EL (cell line): ENCODE results near the gene POLD3.
"Not testable (repeated sequence)": the region's sequence is repeated elsewhere in the genome, so short reads cannot be mapped to it uniquely, and the experiment has no call there.

Experiments
- DNase-seq: peaks from one replicate; pipeline ENCODE4 v3.0.0-alpha.2; 2016

The POLD3 gene

DNA sequence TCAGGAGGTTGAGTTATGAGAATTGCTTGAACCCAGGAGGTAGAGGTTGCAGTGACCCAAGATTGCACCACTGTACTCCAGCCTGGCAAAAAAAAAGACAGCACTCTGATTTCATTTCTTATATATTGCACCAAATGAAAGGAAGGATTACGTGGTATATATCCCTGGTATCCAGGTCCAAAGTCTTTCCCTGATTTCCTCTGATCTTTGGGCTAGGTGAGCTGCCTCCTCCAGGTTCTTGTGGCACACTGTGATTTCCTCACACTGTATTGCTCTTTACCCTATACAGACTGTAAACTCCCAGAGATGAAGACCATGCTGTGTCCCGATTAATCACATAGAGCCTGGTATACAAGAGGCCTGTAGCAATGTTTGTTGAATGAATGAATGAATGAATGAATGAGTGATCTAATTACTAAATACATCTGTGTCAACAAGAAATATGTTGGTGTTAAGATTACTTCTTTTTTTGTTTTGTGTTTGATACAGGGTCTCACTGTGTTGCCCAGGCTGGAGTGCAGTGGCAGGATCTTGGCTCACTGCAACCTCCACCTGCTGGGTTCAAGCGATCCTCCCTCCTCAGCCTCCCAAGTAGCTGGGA lies 9.3 kb upstream of the POLD3 start:
- DNase-seq = no peak

DNA sequence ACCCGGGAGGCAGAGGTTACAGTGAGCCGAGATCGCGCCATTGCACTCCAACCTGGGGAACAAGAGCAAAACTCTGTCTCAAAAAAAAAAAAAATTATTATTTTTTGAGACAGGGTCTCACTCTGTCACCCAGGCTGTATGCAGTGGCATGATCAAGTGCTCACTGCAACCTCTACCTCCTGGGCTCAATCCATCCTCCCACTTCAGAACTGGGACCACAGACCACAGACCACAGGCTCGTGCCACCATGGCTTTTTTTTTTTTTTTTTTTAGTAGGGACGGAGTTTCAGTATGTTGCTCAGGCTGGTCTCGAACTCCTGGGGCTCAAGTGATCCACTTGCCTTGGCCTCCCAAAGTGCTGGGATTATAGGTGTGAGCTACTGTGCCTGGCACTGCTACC lies 1.9 kb upstream of the POLD3 start:
- not testable (repeated sequence) for DNase-seq

DNA sequence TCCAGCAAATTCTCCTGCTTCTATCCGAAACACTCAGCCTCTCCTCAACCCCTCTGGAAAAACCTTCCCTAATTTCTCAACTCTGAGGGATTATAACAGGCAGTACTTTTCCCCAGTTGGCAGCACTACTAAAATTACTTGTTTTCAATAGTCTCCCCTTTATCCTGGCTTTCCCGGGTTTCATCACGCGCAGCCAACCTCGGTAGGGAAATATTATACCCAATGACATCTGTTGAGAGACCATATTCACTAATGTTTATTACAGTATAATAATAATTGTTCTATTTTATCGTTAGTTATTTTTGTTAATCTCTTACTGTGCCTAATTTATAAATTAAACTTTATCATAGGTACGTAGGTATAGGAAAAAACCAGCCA lies 330 bp upstream of the POLD3 start:
- DNase-seq = no peak

DNA sequence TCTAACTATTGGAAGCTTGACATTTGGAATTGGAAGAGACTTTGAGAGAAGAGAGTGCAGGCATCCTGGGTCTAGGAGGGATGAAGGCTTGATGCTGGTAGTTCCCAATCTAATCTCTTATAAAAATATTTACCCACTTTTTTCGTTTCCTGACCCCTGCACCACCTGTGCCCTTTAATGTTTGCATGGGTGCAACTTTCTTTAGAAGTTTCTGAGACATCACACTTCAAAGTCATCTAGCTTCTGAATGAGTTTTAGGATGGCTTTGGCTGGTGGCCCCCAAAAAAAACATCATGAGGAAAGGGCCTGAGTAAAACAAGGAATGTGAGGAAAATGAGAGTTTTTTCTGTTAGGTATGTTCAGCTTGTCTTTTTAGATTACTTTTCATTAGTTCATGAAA lies 1.1 kb downstream of the POLD3 start:
- DNase-seq = no peak

DNA sequence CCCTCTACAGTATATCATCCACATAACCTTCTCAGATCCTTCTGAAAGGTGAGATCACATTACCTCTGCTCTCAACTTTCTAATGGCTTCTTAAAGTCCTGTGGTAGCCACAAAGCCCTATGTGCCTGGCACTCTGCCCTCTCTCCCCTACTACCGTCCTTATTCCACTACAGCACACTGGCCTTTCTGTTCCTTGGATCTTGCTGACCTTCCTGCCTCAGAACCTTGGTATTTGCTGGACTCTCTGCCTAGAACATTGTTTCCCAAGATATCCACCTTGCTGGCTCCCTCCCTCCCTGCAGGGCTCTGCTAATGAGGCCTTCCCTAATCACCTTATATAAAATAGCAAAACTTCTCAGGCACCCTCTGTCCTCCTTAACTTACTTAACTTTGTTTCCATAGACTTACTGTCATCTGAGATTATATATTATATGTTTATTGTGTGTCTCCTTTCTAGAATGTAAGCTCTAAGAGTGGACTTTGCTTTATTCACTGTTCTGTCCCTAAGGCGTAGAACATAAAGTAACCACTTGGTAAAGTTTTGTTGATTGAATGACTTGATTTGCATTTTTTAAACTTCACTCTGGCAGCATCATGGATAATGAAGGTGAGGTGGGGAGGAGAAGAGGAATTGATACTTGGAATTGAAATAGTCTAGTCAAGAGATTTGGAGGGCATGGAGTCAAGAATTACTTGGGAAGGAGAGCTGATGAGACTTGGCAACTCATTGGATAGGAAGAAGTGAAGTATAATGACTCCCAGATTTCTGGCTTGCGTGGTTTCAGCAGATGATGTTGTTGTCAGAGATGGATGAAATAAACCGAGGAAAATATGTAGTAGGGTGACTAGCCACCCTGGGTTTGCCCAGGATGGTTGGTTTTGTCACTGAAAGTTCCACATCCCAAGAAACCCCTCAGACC lies 10.5 kb downstream of the POLD3 start:
- DNase-seq = no peak

DNA sequence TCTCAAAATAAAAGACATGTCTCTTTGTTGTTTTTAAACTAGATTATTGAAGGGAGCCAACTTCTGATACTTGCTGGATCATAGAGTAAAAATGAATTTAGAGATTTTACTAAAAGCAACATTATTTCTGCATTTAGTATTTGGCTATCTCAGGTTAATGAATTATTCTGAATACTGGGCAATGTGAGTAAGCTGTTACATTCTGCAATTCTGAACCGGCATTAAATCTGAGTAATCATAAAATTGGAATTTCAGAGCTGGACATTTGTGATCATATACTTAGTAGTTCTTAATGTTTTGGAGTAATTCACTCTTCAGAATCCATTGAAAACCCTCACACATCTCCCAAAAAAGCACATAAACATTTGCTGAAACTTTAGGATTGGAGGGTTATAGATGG lies 11.5 kb downstream of the POLD3 start:
- DNase-seq = no peak

DNA sequence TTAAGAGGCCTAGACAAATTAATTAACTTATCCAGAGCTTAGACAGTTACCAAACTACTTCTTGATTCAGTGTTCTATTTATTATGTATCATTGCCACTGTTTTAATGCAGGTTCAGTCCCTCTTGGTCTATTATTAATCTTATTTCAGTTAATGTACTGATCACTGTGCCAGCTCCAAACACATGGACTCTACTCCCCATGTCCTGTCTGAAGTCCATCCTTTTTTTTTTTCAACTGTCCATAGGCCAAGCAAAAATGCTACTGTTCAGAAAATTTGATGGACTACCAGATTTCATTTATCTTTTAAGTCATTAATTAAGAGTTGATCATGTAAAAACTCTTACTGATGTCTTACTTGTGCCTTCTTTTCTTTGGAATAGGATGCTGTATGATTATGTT lies 11.9 kb downstream of the POLD3 start:
- DNase-seq = no peak

DNA sequence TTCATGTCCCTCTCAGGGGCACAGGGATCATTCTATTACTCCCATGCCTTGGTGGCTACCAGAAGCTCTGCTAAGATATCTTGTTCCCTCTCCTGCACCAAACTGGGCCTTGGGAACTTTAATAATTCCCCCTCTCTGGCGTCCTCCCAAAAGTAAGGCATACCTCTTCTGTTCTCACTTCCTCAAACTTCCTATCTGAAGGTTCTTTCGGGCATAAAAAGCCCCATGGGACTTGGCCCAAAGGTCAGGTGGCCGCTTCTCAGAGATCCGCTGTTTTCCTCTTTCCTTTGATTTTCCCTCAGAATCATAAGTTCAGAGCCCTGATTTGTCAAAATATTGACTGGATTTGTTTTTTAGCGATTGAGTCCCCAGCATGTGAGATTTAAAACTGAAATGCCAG lies 13.0 kb downstream of the POLD3 start:
- no peak for DNase-seq

DNA sequence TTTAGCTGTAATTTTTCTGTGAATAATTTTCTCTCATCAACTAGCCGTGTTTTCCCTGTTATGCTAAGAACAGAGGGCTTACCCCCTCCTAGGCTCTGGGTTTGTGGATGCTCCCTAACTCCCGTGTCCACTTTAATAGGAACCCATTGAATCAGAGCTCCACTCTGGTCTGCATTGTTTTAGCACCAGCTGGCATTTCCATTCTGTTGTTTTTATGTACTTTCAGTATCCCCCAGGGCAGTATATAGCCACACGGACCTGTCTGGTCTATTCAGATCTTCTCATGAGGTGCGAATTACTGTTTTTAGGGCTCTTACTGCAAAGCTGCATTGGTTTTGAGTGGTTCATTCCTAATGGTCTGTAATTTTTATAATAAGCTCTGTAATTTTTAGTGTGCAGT lies 16.0 kb downstream of the POLD3 start:
- no peak for DNase-seq

DNA sequence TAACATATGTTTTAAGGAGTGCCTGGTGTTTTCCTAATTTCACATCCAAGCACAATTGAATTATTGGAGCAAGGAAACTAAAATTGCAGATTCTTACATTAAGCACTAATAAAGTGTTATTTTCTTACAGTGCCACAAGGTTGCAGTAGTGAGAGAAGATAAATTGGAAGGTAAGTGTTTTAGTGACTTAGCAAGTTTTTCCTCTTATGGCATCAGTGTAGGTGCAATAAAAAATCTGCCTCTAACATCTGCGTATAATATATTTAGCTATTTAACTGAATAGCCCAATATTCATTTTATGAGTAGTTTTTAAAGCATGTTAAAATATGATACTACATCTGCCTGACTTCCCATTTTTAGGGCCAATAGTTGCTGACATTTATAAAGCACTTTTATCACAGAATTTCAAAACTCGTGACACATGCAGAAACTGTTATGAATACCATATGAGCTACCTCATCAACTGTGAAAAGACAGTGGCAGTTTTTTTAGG lies 19.0 kb downstream of the POLD3 start:
- DNase-seq = peak; percentile 56

DNA sequence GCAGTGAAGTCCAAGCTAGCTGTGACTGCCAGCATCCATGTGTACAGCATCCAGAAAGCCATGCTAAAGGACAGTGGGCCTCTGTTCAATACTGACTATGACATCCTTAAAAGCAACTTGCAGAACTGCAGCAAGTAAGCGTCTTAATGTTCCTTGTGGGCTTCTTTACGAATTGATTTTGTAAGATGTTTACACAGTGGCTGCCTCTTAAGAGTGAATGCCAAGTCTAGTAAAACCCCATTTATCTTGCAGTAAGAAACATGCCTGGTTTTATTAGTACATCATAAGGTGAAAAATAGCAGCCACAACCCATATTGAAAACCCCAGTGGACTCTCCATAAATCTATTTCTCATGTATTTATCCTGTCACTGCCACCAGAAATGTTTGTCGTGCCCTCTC lies 20.5 kb downstream of the POLD3 start:
- DNase-seq = no peak

DNA sequence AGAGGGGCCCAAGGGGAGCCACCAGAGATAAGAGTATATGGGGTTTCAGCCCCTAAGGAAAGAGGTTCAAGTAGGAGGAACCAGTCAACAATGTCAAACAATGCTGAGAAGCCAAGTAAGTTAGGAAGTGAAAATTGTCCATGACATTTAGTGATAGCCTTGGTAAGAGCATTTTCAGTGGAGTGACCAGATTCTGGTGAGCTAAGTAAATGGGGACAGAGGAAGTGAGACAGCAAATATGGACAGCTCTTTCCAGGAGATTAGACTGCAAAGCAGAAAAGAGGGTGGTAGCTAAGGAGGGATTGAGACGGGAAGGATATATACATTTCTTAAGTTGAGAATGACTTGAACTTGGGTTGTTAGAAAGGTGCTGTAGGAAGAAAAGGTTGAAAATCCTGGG lies 22.9 kb downstream of the POLD3 start:
- no peak for DNase-seq

DNA sequence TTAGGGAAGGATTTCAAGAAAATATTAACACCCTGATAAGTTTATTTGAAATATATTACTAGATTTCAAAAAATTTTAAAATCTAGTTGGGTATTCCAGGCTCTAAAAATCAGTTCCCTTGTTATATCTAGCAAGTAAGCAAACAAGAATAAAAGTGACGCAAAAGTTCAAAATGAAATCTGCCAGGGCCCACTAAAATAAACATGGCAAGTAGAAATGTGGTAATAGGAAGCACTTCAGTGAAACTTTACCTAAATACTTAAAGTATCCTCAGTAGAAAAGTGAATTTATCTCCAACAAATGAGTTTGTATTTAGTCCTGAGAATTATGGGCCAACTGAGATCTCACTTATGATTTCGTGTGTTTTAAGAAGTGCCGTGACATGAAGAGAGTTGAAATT lies 23.6 kb downstream of the POLD3 start:
- no peak for DNase-seq

DNA sequence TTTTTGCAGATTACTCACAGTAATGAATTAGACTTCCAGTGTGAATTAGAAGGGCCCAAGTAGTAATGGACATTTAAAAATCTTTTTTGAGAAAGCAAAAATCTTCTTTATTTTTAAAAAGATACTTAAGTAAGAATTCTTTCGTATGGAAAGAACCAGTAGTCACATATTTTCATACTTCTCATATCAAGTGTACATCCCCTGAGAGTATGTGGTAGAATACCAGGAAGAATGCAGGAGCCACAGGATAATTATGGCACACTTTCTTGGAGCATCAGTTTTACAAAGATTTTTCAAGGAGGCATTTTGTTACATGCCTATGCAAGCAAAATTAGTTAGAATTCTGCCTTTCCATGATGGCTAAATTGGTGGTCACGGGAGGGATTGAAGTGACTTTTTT lies 28.1 kb downstream of the POLD3 start:
- no peak for DNase-seq

DNA sequence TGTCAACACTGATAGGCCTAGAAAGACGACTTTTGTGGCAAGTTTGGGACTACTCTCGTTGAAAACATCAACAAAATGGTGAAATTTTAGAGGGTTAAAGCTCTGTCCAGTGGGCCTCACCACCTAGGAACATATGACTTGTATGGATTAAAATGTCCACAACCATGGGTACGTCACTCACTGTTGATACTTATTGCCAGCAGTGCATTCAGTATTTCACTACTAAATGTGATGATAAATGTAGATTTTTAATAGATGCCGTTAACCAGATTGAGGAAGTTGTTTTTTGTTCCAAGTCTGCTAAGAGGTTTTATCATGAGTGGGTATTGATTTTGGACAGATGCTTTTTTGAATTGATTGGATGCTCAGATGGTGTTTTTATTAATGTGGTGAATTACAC lies 33.7 kb downstream of the POLD3 start:
- DNase-seq = no peak

DNA sequence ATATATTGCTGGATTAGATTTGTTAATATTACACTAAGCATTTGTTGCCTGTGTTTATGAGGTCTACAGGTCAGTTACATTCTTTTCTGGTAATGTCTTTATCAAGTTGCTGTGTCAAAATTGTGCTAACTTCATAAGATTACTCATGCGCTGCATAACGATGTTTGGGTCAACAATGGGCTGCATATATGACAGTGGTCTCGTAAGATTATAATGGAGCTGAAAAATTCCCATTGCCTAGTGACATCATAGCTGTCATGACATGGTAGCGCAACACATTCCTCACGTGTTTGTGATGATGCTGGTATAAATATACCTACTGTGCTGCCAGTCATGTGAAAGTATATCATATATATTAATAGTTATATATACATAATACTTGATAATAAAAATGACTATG lies 34.2 kb downstream of the POLD3 start:
- DNase-seq = no peak

DNA sequence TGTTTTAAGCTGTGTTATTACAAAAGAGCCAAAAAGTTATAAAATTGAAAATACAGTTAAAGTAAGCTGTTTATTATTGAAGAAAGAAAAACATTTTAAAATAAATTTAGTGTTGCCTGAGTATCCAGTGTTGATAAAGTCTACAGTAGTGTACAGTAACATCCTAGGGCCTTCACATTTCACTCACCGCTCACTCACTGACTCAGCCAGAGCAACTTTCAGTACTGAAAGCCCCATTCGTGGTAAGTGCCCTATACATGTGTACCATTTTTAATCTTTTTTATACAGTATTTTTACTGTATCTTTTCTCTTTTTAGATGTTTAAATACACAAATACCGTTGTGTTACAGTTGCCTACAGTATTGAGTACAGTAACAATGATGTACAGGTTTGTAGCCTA lies 35.0 kb downstream of the POLD3 start:
- no peak for DNase-seq

DNA sequence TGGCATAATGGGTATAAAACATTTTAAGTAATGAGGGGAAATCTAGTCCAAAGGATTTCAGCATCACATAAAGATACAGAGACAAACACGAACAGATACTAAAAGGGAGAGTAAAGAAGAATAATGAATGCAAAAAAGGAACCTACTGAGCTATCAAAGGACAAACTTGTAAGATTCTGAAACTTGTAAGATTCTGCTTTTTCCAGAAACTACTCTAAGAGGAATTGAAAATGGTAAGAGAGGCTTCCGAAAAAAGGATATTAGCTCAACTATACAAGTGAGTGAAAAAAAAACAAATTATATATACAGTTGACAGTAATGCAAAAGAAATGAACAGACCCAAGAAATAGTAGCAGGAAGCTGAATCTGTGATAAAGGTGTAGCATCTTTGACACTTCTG lies 37.7 kb downstream of the POLD3 start:
- DNase-seq = no peak

DNA sequence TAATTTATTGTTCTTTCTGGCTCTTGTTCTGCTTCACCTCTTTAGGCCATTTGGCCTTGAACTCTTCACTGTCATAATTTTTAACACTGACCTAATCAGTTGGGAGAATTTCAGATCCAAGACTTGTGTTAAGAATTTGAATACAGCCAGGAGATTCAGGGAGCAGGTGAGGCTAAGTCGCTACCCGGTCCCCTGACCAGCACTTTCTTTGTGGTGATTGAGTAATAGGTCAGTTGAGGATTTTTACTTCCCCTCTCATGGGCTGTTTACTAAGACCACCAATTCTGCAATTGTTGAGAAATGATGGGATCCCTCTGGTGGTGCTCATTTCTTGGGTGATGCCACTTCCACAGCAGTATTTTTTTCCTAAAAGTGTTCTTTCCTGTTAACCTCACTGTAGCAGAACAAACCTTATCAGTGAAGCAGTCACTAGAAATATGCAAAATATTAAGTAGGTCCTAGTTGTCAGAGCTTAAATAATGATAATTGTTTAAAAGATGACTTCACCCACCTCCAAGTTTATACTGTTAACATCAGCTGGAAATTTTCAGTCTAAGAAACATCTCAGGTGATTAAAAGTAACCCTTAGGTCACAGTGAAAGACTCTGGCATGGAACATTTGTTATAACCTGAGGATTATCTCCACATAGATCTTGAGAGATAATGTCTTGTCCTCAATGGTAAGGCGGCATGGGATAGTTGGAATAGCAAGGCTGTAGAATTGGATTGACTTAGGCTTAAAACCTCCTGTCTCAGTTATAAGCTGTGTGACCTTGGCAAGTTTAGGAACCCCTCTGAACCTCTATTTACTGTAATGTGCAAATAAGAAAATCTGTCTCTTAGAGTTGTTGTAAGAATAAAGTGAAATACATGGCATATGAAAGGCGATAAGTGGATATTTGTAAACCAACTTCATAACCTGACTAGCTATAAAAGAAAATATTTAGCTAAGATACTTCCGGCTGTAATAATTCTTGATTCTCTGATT lies 41.3 kb downstream of the POLD3 start:
- DNase-seq = no peak

DNA sequence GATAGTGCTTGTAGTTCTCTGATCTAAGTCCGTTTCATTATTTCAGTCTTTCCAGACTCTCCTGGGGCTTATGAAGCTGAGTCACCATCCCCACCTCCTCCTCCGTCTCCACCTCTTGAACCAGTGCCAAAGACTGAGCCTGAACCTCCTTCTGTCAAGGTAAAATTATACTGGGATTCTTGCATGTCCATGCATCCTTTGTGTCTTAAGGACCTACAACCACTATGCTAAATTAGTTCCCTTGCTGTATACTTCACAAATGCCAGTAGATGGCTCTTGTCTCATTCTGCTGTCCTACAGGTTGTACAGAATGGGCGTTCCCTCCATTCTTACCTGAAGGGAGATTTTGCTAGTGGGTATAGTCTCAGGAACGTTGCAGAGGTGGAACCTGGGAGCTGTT lies 42.2 kb downstream of the POLD3 start:
- DNase-seq = peak; percentile 42

DNA sequence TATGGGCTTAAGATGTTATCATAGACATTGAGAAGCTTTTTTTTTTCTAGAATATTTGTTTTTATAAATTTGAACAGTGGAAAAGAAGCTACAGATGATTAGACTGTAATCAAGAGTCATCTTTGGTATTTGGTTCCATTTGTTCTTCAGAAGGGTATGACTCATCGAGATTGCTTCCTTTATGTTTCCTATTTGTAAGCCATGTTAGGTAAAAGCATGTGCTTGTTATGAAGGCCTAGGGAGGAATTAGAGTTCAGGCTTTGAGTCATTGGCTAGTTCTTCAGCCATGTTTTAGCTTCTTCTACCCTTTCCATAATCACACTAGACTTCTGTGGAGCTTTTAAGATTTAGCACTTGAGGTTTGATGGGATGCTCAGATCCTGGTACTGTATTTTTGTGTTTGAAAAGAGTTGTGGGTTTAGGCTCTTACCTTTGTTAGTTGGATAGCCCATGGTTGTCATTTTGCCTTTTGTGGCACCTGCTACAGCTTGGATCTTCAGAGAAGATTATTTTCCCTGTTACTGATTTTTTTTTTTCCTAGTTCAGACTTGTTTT lies 44.3 kb downstream of the POLD3 start:
- DNase-seq = peak; percentile 83

DNA sequence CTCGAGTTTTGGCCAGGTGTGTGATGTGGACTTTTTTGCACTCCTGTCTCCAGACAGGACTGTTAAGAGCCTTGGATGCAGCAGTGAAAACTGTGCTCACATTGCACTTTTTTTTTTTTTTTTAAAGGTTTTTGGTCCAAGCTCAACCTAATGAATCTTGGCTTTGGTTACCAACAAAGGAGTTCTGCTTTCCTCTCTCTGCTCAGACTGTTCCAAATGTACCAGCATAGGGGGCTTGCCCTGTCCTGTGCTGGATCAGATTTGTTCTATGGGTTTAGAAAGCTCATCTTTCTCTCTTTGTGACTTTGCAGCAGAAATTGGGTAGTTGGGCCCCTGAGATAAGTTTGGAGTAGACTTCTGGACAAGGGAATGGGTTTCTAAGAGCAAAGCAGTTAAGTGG lies 45.3 kb downstream of the POLD3 start:
- no peak for DNase-seq

DNA sequence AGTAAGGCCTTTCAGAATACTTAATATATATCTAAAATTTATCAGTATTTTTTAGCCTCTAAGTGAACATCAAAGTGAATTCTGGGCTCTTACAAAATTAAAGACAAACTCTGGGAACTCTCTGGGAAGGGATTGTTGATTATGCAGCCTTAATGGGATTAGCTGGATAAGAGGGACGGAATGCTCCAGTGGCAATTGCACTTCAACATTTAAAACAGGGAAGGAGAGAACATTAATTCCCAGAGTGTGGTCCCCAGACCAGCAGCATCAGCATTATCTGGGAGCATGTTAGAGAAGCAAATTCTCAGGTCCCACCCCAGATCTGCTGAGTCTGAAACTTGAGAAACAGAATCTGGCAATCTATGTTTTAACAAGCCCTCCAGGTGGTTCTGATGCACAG lies 46.5 kb downstream of the POLD3 start:
- no peak for DNase-seq
